IMR-90 (cell line): ENCODE results near the gene TRIM42. TPM values are rescaled to one million over a fixed set of nuclear protein-coding genes. Genes with fewer than 3 reads are reported as not detected.

Experiments
- ATAC-seq: fragments of 200-7000 bp; cut with Tn5 transposase; 2 replicates; pipeline ENCODE4 v1.9.1; 2020; ENCODE audit warnings: low read depth, mild to moderate bottlenecking, moderate library complexity
- BruUV-seq: library from RNA; stranded (reverse); fragments of 400-500 nt; replicated peaks from 2 replicates; lab custom pipeline; 2021; lab: Mats Ljungman, UMichigan
- CTCF ChIA-PET: fragments of 300-600 bp; formaldehyde crosslinking; extraction: SDS; loops from one replicate; lab custom pipeline; 2021; ENCODE audit warnings: antibody characterized with exemption; lab: Yijun Ruan, JAX
- POLR2A ChIA-PET: fragments of 300-600 bp; sonication (Branson Sonifier 250); formaldehyde crosslinking; loops from one replicate; lab custom pipeline; 2022; ENCODE audit warnings: antibody characterized with exemption; ENCODE audit not compliant: unreplicated experiment; lab: Charles Lee
- DNase-seq: peaks from one replicate; pipeline ENCODE4 v3.0.0; 2013
- H2AFZ ChIP-seq: replicated peaks from 2 replicates; pipeline ENCODE3; 2013; ENCODE audit warnings: low read length, mild to moderate bottlenecking; ENCODE audit not compliant: poor library complexity
- H2AK5ac ChIP-seq: 2 replicates; pipeline ENCODE4 v1.6.1; 2013; ENCODE audit warnings: low read depth, low read length, inconsistent platforms
- H2AK9ac ChIP-seq: replicated peaks from 2 replicates; pipeline ENCODE3; 2013; ENCODE audit warnings: mild to moderate bottlenecking, low read depth, low read length, moderate library complexity; ENCODE audit not compliant: poor library complexity
- H2BK120ac ChIP-seq: 2 replicates; pipeline ENCODE4 v1.6.1; 2013; ENCODE audit warnings: low read depth, low read length, inconsistent platforms
- H2BK15ac ChIP-seq: 3 replicates; pipeline ENCODE4 v1.6.1; 2013; ENCODE audit warnings: low read depth, low read length, inconsistent platforms
- H2BK20ac ChIP-seq: 2 replicates; pipeline ENCODE4 v1.6.1; 2013; ENCODE audit warnings: low read depth, mild to moderate bottlenecking, inconsistent platforms, low read length, moderate library complexity
- H2BK5ac ChIP-seq: 2 replicates; pipeline ENCODE4 v1.6.1; 2013; ENCODE audit warnings: mild to moderate bottlenecking, low read depth, low read length, inconsistent platforms; ENCODE audit not compliant: poor library complexity, severe bottlenecking
- H3K14ac ChIP-seq: replicated peaks from 2 replicates; pipeline ENCODE4 v1.6.1; 2013; ENCODE audit warnings: low read depth, low read length, inconsistent platforms
- H3K18ac ChIP-seq: 2 replicates; pipeline ENCODE4 v1.6.1; 2013; ENCODE audit warnings: low read depth, low read length, control low read depth
- H3K23ac ChIP-seq: 2 replicates; pipeline ENCODE4 v1.6.1; 2013; ENCODE audit warnings: low read depth, low read length, inconsistent platforms
- H3K27ac ChIP-seq: 2 replicates; pipeline ENCODE4 v1.5.1; 2013; ENCODE audit warnings: mild to moderate bottlenecking, control low read depth, low read length; ENCODE audit not compliant: insufficient read depth
- H3K27me3 ChIP-seq: 2 replicates; pipeline ENCODE4 v1.6.1; 2013; ENCODE audit warnings: low read length; ENCODE audit not compliant: control insufficient read depth, insufficient read depth
- H3K36me3 ChIP-seq: 2 replicates; pipeline ENCODE4 v1.6.1; 2013; ENCODE audit warnings: low read length, mixed read lengths; ENCODE audit not compliant: control insufficient read depth, insufficient read depth
- H3K4ac ChIP-seq: 2 replicates; pipeline ENCODE4 v1.6.1; 2013; ENCODE audit warnings: low read depth, low read length, inconsistent platforms
- H3K4me1 ChIP-seq: 2 replicates; pipeline ENCODE4 v1.6.1; 2013; ENCODE audit warnings: low read length, mixed read lengths; ENCODE audit not compliant: control insufficient read depth, insufficient read depth
- H3K4me2 ChIP-seq: 2 replicates; pipeline ENCODE4 v1.6.1; 2013; ENCODE audit warnings: low read depth, mild to moderate bottlenecking, control low read depth, low read length, moderate library complexity
- H3K4me3 ChIP-seq: 2 replicates; pipeline ENCODE4 v1.5.1; 2013; ENCODE audit warnings: low read depth, mild to moderate bottlenecking, control low read depth, low read length, moderate library complexity; ENCODE audit not compliant: insufficient read depth
- H3K56ac ChIP-seq: 2 replicates; pipeline ENCODE4 v1.6.1; 2013; ENCODE audit warnings: low read length, inconsistent platforms; ENCODE audit not compliant: insufficient read depth; ENCODE audit errors: extremely low read depth
- H3K79me1 ChIP-seq, 2 experiments: 2 replicates each; pipeline ENCODE4 v1.6.1; 2013; ENCODE audit warnings: low read length in 2 of 2, inconsistent platforms in 1 of 2, low read depth in 1 of 2
- H3K9ac ChIP-seq: 2 replicates; pipeline ENCODE4 v1.6.1; 2013; ENCODE audit warnings: low read depth, low read length, control low read depth
- H3K9me1 ChIP-seq: 2 replicates; pipeline ENCODE4 v1.6.1; 2013; ENCODE audit warnings: low read length, inconsistent platforms; ENCODE audit not compliant: insufficient read depth
- H3K9me3 ChIP-seq: 2 replicates; pipeline ENCODE4 v1.6.1; 2013; ENCODE audit warnings: low read length; ENCODE audit not compliant: control insufficient read depth, insufficient read depth
- H4K20me1 ChIP-seq: 2 replicates; pipeline ENCODE4 v1.6.1; 2013; ENCODE audit warnings: low read length, inconsistent platforms; ENCODE audit not compliant: insufficient read depth
- H4K5ac ChIP-seq: 2 replicates; pipeline ENCODE4 v1.6.1; 2013; ENCODE audit warnings: mild to moderate bottlenecking, low read depth, low read length, control low read depth
- H4K8ac ChIP-seq, 2 experiments: 2 replicates each; pipeline ENCODE4 v1.6.1; 2013; ENCODE audit warnings: low read depth in 2 of 2, low read length in 2 of 2, control low read depth in 1 of 2, inconsistent platforms in 1 of 2
- H4K91ac ChIP-seq: 2 replicates; pipeline ENCODE4 v1.6.1; 2013; ENCODE audit warnings: low read depth, low read length, inconsistent platforms; ENCODE audit not compliant: insufficient read depth
- FOS ChIP-seq: fragments of 150-350 bp; IDR thresholded peaks from 2 replicates; pipeline ENCODE4 v1.6.1; 2016; ENCODE audit warnings: low read depth, low read length
- MAFK ChIP-seq: IDR thresholded peaks from 2 replicates; pipeline ENCODE4 v1.6.1; 2012; ENCODE audit warnings: low read depth, low read length, improper control_type of control experiment
- MAZ ChIP-seq: IDR thresholded peaks from 2 replicates; pipeline ENCODE4 v1.6.1; 2012; ENCODE audit warnings: low read depth, mild to moderate bottlenecking, low read length, improper control_type of control experiment, moderate library complexity, borderline replicate concordance
- POLR2A ChIP-seq: IDR thresholded peaks from 2 replicates; pipeline ENCODE4 v1.6.1; 2012; ENCODE audit warnings: mild to moderate bottlenecking, low read depth, low read length
- SMC3 ChIP-seq: fragments of 150-350 bp; IDR thresholded peaks from 2 replicates; pipeline ENCODE4 v1.6.1; 2016; ENCODE audit warnings: low read depth, mild to moderate bottlenecking, antibody characterized with exemption, low read length, moderate library complexity
- WGBS, 2 experiments: methylation state at CpG; one replicate each; pipeline versions ENCODE4 v1.1.5 to v1.1.7; 2013; ENCODE audit warnings: missing lambda C conversion rate in 2 of 2; ENCODE audit not compliant: insufficient read length in 1 of 2; ENCODE audit errors: extremely low coverage in 2 of 2; 5-methylcytosine and 5-hydroxymethylcytosine counted together
- dilution Hi-C: fragments of 300-500 bp; cut with HindIII; formaldehyde crosslinking; loops from one replicate; pipeline ENCODE4 v1.14.3; 2018; ENCODE audit warnings: low sequenced_read_pairs; ENCODE audit not compliant: unreplicated experiment
- in situ Hi-C: fragments of 300-500 bp; cut with MboI; formaldehyde crosslinking; loops from 3 replicates; pipeline ENCODE4 v1.14.3; 2019; ENCODE audit warnings: low sequenced_read_pairs, inconsistent platforms, mixed read lengths
- intact Hi-C: fragments of 100-400 bp; cut with micrococcal nuclease; formaldehyde crosslinking; loops from 2 replicates; pipeline ENCODE4 v1.10.0; 2022
- polyA plus RNA-seq, 3 experiments: library from polyadenylated mRNA; depleted of rRNA; stranded (reverse); fragments of >200 nt; gene quantifications; 2 replicates each; pipeline ENCODE4 v1.2.3, GENCODE V29; 2012; ENCODE audit warnings: low replicate concordance in 1 of 3
- total RNA-seq: library from RNA; depleted of rRNA; stranded (reverse); fragments of >200 nt; gene quantifications from 2 replicates; pipeline ENCODE4 v1.2.3, GENCODE V29; 2012

The TRIM42 gene
- total and polyA plus RNA-seq, 2 of the 4 experiments (the other 2 are of a cell fraction): not detected

GRCh38 chr3:140664111-140664510 lies 13.8 kb upstream of the TRIM42 start:
- Histone ChIP-seq H3K79me1 (no peaks in the 10 kb centered on the region), H3K4me2 (no peak overlapping the region), H2BK120ac (no peak overlapping the region), H3K9me3 (no peaks in the 10 kb centered on the region), H3K9me1 (no peaks in the 10 kb centered on the region), H3K4ac (no peak overlapping the region), H4K20me1 (no peaks in the 10 kb centered on the region), H3K18ac (no peak overlapping the region), H4K8ac (no peak overlapping the region), H3K27ac (no peak overlapping the region), H2BK15ac (no peak overlapping the region), H3K27me3 (no peaks in the 10 kb centered on the region), H4K5ac (no peak overlapping the region), H2BK5ac (no peak overlapping the region), H4K91ac (no peak overlapping the region), H3K4me1 (no peaks in the 10 kb centered on the region), H2AFZ (no peak overlapping the region), H3K4me3 (no peak overlapping the region), H3K23ac (no peak overlapping the region), H2BK20ac (no peak overlapping the region), H3K9ac (no peak overlapping the region), H3K36me3 (no peaks in the 10 kb centered on the region), H2AK5ac (no peak overlapping the region), H3K14ac (no peak overlapping the region), H3K56ac (no peak overlapping the region), H2AK9ac (no peak overlapping the region)
- ChIA-PET POLR2A (no interaction called here), CTCF (no interaction called here)
- DNase-seq (no peak), ATAC-seq (no peak)
- intact Hi-C loops: no loop called here
- no peak for TF ChIP-seq POLR2A
- TF ChIP-seq MAFK: no peak
- no peak for TF ChIP-seq SMC3
- no peak for TF ChIP-seq MAZ
- no peak for TF ChIP-seq FOS
- 29% methylated on average over 1 of the region's 5 CpGs; no CpG with 5 or more reads in 1 of the 2 experiments for WGBS, 2 experiments
- dilution Hi-C loops: no loop called here
- no TSS peak for BruUV-seq
- in situ Hi-C loops: no loop called here
